HG02763 (cell line): Measurements from ENCODE around the gene PGF.

ENCODE experiments used
- ATAC-seq: cut with Tn5 transposase; IDR thresholded peaks from one replicate; pipeline ENCODE4 v1.9.1; 2021; ENCODE audit warnings: mild to moderate bottlenecking, moderate library complexity; ENCODE audit not compliant: unreplicated experiment

Gene PGF

DNA sequence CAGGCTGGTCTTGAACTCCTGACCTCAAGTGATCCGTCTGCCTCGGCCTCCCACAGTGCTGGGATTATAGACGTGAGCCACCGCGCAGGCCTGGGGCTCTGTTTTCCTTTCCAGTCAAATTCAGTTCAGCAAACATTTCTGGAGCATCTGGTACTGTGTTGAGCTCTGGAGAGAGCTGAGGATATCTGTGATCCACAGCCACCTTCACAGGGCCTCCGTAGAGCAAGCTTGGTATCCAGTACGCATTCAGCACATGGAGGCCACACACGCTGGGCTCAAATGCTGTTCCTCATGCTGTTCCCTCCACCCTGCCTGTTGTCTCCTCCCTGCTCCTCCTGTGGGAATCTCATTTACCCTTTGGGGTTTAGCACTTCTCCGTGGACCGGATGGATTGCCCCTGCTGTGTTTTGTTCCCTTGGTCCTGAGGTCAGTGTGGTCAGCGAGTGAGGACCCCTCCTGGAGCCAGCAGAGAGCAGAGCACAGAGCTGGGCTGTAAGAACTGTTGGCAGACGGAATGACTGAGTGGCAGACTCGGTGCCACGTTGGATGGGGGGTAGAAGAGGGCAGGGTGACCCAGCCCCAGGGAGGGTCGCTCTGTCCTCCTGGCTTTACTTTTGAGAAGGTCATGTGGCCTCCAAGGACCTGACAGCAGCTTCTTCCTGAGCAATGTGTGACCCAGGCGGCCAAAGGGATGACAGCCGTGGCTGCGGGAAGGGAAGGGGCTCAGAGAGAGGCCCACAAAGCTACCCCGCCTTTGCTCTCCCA, 33.2 kb downstream of the PGF start:
- ATAC-seq, result no peak

DNA sequence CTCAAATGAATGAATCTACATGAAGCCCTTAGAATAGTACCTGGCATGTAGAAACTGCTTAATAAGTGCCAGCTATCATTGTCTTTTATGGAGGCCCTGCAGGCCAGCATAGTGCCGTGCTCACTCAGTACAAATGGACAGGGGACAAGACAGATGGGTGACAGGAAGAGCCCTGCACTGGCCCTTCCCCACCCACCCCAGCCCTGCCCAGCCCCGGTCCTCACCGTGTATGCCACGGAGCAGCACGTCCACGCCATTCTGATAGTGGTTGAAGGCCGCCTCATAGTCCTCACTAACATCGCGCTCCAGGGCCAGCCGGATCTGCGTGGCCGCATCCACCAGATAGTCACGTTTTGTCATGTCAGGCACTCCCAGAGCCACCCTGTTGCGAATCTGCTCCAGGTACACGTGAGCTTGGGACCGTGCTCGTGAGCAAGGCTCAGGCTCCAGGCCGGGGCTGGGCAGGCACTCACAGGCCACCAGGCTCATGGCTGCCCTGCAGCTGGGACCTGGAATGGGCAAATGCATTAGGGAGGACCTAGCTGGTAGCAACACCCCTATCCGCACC, 34.3 kb downstream of the PGF start:
- ATAC-seq, result no peak

DNA sequence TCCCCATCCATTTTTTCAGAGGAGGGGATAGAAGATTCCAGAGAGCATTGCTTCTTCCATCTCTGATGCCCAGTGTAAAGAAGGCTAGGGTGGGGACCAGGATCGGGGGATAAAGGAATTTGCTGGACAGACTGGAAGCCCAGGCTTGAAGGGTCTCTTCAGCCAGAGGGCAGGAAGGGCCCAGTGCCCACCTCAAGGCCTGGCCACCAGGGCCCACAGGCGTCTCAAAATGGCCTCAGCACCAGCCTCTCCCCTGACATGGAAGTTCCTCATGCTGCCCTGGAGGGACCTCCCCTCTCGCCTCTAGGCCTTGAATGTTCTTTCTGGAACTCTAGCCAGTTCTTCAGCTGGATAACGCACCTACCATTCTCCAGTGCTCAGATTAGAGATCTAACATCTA, 35.1 kb downstream of the PGF start:
- ATAC-seq, result no peak

DNA sequence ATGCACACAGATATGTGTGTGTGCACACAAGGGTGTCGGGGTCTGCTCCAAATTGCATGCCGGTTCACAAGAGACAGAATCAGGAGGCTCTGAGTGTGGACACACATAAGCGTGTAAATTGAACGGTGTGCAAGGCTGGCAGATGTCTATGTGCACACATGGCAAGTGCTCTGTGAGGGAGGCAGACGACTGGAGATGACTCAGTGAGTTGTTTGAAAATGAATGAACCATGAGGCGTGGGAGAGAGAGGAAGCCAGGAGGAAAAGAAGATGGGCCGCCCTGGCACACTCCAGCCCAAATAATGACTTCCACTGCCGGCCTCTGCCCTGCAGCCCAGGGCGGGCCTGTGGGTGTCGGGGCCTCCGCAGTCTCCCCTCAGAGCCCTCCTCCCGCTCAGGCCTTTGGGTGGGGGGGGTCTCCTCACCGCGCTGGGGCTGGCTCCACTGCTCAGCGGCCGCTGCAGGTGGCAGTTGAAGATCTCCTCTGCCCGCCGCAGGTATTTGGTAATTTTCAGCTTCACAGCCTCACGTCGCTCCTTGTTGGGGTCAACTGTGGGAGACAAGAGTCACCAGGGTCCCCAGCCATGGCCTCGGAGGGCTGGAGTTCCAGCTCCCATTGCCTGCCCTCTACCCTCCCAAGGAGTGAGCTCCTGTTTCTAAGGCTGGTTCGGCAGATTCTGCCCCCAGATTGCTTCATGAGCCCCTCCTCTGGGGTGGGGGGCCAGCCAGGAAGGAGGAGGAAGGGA, 35.8 kb downstream of the PGF start:
- no peak for ATAC-seq

DNA sequence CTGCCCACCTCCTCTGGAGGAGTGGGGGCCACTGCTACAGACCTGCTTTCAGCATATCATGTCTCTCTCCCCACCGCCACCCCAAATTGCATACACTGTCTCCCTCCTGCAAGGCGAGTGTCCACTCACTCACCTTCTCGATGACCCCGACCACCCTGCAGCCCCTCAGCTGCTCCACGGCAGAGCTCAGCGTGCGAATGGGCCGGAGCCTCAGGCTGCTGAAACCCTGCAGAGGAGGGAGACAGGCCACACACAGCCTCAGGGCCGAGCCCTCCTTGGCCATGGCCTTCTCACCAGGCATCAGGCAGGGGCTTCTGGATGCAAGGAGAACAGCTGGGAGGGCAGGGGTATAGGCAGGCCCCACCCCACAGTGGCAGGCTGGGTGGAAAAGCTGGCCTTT, 37.0 kb downstream of the PGF start:
- no peak for ATAC-seq

DNA sequence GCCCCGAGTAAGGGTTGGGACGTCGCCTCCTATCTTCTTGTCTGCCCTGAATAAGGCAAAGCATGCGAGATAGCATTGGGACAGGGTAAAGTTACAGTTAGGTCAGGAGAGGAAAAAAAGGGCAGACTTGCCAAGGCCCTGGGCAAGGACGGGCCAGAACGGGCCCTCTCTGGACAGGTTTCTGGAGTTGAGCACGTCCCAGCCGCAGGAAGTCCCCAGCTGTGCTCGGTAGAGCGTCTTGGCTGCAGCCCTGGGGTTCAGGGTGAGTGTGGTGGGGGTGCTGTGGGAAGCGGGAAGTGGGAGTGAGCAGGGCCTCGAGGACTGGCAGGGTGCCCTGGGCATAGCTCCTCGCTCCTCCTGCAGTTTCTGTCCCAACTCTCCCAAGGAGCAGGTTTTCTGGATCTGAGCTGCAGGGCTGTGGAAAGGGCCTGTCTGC, 37.7 kb downstream of the PGF start:
- ATAC-seq, result no peak

DNA sequence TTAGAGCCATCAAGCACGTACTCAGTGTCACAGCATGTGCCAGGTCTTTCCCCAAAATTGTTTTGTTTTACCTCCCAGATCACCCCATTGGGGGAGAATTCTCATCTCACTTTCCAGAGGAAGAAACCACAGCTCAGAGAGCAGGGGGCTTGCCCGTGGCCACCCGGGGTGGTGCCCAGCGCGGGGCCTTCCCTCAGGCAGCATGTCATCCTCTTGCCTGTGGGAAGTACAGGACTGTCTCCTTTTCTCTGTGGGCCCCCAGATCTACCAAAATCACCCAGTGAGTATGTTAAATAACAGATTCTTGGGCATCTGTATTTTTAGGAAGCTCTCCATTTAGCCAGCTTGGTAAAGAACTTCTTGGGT, 38.2 kb downstream of the PGF start:
- ATAC-seq, result no peak

DNA sequence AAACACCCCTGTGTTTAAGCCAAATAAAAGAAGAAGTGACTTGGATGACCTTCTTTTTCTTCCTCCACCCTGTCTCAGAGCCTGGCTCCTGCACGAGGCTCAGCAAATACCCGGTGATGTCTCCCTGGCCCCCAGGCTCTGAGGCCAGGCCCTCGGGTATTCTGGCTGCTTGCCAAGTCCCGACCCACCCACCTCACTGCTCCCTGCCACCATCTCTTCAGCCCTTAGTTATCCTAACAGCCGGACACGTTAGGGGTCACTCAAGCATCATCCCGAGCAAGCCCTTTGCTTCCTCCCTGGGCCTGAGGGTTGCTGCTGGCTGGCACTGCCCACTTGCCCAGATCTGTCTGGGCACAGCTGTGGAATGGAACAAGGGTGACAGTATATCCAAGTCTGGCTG, 39.6 kb downstream of the PGF start:
- ATAC-seq, result no peak

DNA sequence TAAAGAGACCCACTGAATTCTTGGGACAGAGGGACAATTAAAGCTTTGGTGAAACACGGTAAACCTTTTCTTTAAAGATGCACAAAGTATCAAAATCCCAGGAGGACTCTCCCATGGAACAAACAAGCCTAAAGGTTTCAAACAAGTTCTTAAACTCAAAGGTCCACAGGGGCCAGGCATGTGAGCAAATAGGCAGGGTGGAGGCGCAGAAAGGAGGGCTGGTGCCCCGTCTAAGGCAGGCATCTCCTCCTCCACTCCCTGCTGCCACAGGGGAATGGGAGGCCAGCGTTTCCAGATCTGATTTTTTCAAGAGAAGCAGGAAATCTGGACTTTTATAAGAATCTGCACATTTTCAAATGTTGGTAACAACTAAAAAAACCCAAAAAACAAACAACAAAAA, 40.0 kb downstream of the PGF start:
- ATAC-seq, result no peak

DNA sequence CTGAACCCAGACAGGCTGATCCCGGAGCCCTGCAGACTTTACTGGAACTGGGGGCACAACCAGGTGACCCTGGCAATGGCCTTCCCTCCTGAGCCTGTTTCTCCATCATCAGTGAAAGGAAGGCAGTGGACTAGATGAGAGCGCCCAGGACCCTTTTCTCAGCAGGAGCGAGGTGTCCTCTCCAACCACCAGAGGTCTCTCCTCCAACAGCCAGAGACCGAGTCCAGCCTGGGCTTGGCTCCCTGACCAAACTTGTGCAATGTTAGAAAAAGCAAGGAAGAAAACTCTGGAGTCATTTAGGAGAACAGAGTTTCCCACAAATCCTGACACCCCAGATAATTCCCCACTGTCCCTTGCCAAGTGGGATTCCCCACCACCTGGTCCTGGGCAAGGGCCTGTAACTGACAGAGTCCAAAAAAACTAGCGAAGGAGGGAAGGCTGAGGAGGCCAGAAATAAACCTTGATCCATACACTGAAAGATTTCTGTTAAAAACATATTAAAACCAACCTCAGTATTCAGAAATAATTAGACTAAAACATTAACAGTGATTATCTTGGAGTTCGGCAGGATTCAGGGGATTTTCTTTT, 41.3 kb downstream of the PGF start:
- no peak for ATAC-seq

DNA sequence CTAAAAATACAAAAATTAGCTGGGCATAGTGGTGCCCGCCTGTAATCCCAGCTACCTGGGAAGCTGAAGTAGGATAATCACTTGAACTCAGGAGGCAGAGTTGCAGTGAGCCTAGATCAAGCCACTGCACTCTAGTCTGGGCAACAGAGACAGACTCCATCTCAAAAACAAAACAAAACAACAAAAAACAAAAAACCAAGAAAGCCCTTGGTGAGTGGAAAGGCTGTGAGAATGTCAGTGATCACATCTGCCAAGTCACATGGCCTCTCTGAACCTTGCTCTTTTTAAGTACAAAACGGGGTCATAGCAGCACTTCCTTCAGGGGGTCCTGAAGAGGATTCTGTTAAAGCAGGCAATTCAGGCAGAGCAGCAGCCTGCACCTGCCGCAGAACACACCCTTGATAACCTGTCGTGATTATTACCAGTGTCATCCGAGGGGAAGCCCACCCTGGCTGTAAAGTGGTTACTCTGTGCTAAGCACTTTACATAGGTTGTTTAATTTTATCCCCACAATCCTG, 41.9 kb downstream of the PGF start:
- ATAC-seq, result no peak

DNA sequence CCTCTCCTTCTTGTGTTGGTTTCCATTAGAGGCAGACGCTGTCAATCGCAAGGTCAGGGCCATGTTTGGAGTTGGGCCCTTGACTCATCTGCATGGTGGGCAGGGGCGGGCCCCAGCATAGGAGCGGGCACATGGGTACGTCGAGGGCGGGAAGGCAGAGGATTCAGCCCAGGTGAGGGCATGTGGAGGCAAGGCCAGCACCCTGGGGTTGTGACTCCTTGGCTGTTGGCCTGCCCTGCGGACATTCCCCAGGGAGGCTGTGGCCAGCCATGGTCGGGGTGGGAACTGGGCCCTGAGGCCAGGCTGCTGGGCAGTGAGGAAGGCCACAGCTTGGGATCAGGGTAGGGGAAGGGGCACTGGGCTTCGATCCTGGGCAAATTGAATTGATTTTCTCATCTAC, 42.6 kb downstream of the PGF start:
- ATAC-seq, result no peak

DNA sequence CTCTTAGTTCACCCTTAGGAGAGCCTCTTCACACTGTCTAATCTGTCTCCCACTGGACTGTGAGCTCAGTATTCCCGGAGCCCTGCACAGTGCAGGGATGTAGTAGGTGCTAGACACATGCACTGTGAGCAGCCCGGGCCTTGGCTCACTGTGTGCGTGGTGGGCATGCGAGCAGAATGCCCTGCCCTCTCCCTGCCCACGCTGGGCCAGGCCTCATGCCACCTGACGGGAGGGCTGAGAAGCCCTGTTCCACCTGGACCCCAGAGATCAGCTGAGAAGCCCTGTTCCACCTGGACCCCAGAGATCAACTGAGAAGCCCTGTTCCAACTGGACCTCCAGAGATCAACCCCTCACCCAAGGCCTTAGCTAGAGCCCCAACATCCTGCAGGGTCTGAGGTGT, 43.3 kb downstream of the PGF start:
- no peak for ATAC-seq

DNA sequence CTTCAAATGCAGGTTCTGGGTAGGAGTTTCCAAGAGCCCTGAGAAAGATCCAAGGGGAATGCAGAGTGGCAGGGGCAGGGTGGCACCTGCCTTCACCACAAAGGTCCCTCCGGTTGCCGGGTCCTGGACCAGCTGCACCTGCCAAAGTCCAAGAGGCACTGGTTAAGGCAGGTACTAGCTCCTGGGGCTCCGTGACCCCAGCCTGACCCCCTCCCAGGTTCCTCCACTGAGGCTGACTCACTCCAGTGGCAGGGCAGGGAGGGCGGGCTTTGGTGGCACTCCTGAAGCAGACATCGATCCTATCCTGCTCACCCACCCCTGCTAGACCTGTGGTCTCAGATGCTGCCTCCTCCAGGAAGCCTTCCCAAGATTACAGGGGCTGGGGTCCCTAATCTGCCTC, 43.7 kb downstream of the PGF start:
- ATAC-seq, result no peak

DNA sequence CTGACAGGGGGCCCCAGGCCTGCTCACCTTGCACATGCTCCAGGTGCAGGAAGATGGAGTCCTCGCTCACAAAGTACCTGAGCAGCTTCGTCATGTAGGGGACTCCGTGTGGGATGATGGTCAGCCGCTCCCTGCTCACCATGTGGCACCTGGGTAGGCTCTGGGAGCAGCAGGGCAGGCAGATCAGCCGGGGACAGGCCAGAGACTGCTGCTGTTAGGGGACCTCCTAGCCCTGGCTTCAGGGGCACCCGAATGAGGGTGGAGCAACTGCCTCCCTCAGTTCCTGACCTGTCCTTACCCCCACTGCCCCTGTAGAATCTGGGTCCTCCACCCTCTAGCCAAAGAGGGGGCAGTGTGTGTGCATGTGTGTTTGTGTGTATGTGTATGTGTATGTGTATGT, 44.2 kb downstream of the PGF start:
- no peak for ATAC-seq

DNA sequence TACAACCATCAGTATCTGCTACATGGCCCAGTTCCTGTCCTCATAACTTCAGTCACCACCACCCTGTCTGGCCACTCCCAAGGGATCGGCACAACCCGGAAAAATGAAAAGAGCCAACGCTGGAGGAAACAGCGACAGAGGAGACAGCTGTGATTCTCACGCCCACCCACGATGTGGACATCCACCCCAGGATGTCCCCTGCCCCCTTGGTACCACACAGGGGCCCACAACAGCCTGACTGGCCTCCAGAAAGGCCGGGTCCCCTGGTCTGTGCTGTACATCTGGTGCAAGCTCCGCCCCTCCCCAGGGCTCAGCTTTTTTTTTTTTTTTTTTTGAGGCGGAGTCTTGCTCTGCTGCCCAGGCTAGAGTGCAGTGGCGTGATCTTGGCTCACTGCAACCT, 44.8 kb downstream of the PGF start:
- no peak for ATAC-seq

DNA sequence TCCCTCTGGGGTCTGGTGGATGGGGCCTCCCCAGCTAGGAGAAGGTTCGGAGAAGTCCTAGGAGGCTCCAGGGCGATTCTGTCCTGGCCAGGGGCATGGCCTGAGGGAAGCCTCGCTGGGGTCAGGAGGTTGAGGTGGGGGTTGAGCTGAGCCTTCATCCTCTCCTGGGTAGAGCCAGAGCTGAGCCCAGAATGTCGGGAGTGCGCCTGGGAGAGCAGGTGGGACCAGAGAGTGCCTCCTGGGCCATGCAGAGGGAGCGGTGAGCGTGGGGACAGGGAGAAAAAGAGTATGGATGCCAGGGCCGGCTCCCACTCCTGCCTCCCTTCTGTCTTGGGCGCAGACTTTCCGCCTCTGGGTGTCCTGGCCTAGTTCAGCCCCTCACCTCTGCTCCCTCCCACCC, 45.5 kb downstream of the PGF start:
- no peak for ATAC-seq

DNA sequence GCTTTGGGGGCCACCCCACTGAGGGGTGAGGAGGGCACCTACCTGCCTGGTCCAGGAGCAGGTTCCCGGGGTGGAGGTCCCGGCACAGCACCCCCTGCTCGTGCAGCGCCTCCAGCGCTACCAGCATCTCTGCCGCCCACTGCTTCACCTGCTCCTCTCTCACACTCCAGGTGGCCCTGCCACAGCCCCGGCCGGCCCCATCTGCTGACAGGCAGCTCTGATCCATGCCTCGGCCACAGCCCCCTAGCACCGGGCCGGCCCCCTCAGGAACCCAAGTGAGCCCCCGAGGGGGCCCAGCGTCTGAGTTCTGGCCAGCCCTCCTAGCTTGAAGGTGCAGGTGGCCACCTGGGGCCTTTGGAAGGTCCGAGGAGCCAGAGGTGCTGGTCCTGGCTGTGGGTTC, 45.9 kb downstream of the PGF start:
- no peak for ATAC-seq

DNA sequence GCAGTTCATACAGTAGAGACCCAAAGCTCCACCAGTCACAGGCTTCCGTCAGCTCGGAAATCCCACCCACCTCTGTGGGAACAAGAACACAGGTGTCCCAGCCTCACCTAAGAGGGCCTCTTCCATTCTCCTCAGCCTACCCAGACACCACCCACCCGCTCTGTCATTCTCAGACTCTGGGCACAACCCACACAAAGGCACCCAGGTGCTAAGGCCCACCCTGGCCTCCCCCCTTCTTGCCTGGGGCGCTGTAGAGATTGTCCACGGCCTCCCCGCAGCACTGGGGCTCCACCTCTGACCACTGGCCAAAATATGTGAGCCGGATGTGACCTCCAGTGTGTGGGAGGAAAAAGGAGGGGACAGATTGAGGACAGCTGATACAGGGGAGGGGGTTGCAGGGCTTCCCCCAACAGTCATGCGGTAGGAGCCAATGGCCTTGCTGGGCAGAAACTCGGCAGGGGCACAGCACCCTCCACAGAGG, 46.5 kb downstream of the PGF start:
- ATAC-seq, result no peak

DNA sequence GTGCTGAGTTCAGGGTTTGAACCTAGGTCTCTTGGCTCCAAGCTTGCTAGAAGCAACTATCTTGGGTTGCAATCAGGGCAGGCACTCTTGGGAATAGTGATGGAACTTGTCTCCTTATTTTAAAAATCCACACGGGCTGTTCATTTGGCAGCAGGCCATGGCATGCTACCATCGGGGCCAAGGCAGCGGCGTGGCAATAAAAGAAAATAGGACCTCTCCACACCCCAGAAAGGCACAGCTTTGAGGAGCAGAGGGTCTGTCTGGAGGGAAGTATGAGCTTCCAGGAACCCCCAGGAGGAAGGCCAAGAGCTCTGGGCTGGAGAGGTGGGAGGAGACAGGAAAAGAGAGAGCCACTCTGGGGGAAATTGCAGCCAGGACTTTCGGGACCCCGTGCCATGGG, 47.7 kb downstream of the PGF start:
- no peak for ATAC-seq

DNA sequence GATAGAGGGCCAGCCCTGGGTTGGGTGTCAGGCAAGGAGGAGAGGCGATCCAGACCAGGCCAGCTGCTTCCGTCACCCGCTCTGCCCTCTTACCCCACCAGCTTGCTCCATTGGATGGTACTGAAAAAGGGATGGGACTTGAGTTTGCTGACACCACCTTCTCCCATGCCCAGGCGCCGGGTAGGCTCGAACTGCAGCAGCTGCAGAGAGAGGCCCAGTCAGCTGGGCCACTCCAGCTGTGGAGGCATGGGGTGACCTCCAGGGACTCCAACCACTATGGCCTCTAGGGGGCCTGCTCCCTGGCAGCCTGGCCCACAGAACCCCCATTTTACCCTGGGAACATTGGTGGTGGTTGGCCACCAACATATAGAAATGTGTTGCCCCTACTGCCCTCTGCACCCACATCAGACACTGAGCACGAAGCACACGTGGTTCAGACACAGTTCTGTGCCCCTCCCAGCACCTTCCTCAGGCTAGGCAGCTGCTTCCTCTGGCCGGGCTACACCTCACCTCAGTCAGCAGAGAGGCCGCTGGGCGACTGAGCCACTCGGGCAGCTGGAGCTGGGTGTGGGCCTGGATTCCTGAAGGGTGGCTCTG, 48.4 kb downstream of the PGF start:
- no peak for ATAC-seq
